ENCODE data around the gene CT55.

DNA sequence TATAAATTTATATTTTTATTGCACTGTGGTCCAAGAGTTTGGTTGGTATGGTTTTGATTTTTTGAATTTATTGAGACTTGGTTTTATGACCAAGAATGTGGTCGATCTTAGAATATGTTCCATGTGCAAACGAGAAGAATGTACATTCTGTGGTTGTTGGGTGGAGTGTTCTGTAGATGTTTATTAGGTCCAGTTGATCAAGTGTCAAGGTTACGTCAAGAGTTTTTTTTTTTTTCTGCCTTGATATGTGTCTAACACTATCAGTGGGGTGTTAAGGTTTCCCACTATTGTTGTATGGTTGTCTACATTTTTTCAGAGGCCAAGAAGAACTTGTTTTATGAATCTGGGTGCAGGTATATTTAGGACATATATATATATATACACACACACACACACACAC, 61.6 kb downstream of the CT55 start:
- no peak for TF ChIP-seq POLR2A (IDR thresholded peaks at IDR 0.05)
- TF ChIP-seq, protein P1, sequence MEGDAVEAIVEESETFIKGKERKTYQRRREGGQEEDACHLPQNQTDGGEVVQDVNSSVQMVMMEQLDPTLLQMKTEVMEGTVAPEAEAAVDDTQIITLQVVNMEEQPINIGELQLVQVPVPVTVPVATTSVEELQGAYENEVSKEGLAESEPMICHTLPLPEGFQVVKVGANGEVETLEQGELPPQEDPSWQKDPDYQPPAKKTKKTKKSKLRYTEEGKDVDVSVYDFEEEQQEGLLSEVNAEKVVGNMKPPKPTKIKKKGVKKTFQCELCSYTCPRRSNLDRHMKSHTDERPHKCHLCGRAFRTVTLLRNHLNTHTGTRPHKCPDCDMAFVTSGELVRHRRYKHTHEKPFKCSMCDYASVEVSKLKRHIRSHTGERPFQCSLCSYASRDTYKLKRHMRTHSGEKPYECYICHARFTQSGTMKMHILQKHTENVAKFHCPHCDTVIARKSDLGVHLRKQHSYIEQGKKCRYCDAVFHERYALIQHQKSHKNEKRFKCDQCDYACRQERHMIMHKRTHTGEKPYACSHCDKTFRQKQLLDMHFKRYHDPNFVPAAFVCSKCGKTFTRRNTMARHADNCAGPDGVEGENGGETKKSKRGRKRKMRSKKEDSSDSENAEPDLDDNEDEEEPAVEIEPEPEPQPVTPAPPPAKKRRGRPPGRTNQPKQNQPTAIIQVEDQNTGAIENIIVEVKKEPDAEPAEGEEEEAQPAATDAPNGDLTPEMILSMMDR (IDR thresholded peaks at IDR 0.05), result no peak

All from thyroid gland (tissue), 4 donors.